ENCODE data around the gene MARF1. TPM values are rescaled to one million over a fixed set of nuclear protein-coding genes. Genes with fewer than 3 reads are reported as not detected.

Gene MARF1
- total RNA-seq, 1 donor from 2014 or later: 52.7 TPM

DNA sequence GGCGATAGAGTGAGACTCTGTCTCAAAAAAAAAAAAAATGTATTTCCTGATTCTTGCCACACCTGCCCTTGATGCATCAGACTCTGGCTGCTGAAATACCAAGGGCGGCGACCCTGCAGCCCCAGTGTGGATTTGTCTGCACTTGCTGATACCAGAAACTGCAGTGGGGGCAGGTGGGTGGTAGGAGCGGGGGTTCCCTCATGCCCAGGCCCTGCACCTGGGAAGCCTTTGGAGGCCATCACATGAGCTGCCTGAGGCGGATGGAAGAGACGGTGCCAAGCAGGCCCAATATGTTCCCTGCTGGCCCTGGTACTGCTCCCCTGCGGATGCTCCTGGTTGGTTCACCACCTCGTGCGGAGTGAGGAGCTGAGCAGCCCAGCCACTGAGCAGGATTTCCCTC lies 50.6 kb downstream of the MARF1 start:
- H3K9me3 Mint-ChIP-seq: no peaks in the 10 kb centered on the region
- TF ChIP-seq, protein P1, sequence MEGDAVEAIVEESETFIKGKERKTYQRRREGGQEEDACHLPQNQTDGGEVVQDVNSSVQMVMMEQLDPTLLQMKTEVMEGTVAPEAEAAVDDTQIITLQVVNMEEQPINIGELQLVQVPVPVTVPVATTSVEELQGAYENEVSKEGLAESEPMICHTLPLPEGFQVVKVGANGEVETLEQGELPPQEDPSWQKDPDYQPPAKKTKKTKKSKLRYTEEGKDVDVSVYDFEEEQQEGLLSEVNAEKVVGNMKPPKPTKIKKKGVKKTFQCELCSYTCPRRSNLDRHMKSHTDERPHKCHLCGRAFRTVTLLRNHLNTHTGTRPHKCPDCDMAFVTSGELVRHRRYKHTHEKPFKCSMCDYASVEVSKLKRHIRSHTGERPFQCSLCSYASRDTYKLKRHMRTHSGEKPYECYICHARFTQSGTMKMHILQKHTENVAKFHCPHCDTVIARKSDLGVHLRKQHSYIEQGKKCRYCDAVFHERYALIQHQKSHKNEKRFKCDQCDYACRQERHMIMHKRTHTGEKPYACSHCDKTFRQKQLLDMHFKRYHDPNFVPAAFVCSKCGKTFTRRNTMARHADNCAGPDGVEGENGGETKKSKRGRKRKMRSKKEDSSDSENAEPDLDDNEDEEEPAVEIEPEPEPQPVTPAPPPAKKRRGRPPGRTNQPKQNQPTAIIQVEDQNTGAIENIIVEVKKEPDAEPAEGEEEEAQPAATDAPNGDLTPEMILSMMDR (conservative IDR thresholded peaks at IDR 0.05): no peak
- H3K4me1 Mint-ChIP-seq: peaks cover 4% of the 10 kb centered on the region
- DNase-seq (ENCODE audit: low read depth, low spot score): no peak
- H3K36me3 Mint-ChIP-seq (ENCODE audit: low read depth): peaks cover 35% of the 10 kb centered on the region
- no peak overlapping the region for H3K4me3 Mint-ChIP-seq
- H3K27me3 Mint-ChIP-seq (ENCODE audit: low read depth): no peaks in the 10 kb centered on the region
- H3K27ac Mint-ChIP-seq (ENCODE audit: unreplicated experiment): no peak overlapping the region

DNA sequence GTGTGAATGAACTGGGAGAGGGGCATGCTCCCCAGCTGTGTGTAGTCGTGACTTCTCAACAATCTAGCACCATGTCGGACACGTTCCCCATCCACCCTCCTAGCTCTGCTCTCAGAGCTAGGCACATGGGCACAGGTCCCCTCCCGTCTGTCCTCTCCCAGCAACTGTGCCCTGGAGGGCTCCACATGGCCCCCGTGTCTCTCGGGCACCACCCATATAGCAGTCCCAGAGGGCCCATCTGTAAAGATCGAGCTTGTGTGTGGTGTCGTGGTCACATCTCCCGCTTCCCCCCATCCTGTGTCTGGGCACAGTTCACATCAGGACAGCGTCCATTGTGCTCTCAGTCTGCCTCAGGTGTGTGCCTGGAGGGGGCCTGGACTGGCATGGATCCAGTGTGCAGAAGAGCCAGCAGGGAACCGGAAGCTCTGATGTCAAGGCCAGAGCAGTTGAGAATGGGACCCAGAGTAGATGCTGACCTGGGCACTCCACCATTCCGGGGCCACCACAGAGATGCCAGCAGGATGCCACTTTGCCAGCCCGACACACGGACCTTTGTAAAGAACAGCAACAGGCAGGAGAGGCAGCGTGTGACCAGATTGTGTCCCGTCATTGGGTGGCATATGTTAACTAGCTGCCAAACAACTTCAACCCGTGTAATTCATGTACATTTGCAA lies 55.7 kb downstream of the MARF1 start:
- Mint-ChIP-seq H3K9me3 (peaks cover 13% of the 10 kb centered on the region), H3K4me1 (peaks cover 4% of the 10 kb centered on the region), H3K27me3 (ENCODE audit: low read depth) (no peaks in the 10 kb centered on the region), H3K36me3 (ENCODE audit: low read depth) (peaks cover 62% of the 10 kb centered on the region), H3K27ac (ENCODE audit: unreplicated experiment) (no peak overlapping the region), H3K4me3 (no peak overlapping the region)
- TF ChIP-seq, protein P1 (conservative IDR thresholded peaks at IDR 0.05): no peak
- no peak for DNase-seq (ENCODE audit: low read depth, low spot score)

- no peak overlapping the region for H3K4me3 Mint-ChIP-seq
- peaks cover 63% of the 10 kb centered on the region for H3K36me3 Mint-ChIP-seq (ENCODE audit: low read depth)
- H3K27ac Mint-ChIP-seq (ENCODE audit: unreplicated experiment): no peak overlapping the region
- peaks cover 13% of the 10 kb centered on the region for H3K9me3 Mint-ChIP-seq
- no peaks in the 10 kb centered on the region for H3K27me3 Mint-ChIP-seq (ENCODE audit: low read depth)
- peaks cover 4% of the 10 kb centered on the region for H3K4me1 Mint-ChIP-seq
- TF ChIP-seq, protein P1 (conservative IDR thresholded peaks at IDR 0.05): no peak
- no peak for DNase-seq (ENCODE audit: low read depth, low spot score)
Measured at GRCh38 chr16:15586716-15587115, 56.2 kb downstream of the MARF1 start.

DNA sequence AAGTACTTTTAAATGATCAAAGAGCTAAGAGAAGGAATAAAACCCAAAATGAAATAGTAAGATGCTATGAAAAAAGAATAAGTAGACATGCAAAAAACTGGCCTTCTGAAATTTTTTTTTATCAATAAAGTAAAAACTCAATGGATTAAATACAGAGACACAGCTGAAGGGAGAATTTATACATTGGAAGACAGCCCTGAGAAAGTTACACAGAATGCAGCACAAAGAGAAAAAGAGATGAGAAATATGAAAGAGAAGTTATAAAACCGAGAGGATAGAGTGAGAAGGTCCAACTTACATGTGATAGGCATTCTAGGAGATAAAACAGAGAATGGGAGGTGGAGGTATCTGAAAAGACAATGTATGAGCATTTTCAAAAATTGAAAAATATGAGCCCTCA lies 57.0 kb downstream of the MARF1 start:
- Mint-ChIP-seq H3K27me3 (ENCODE audit: low read depth) (no peaks in the 10 kb centered on the region), H3K36me3 (ENCODE audit: low read depth) (peaks cover 67% of the 10 kb centered on the region), H3K4me3 (no peak overlapping the region), H3K9me3 (peaks cover 13% of the 10 kb centered on the region), H3K27ac (ENCODE audit: unreplicated experiment) (no peak overlapping the region), H3K4me1 (peaks cover 4% of the 10 kb centered on the region)
- DNase-seq (ENCODE audit: low read depth, low spot score): no peak
- TF ChIP-seq, protein P1 (conservative IDR thresholded peaks at IDR 0.05): no peak

GRCh38 chr16:15583526-15583925 lies 59.4 kb downstream of the MARF1 start:
- peaks cover 13% of the 10 kb centered on the region for H3K9me3 Mint-ChIP-seq
- H3K4me3 Mint-ChIP-seq: no peak overlapping the region
- no peaks in the 10 kb centered on the region for H3K27me3 Mint-ChIP-seq (ENCODE audit: low read depth)
- peaks cover 60% of the 10 kb centered on the region for H3K36me3 Mint-ChIP-seq (ENCODE audit: low read depth)
- no peak overlapping the region for H3K27ac Mint-ChIP-seq (ENCODE audit: unreplicated experiment)
- DNase-seq (ENCODE audit: low read depth, low spot score): no peak
- TF ChIP-seq, protein P1 (conservative IDR thresholded peaks at IDR 0.05): no peak
- no peaks in the 10 kb centered on the region for H3K4me1 Mint-ChIP-seq
